Peyer's patch (tissue), 4 donors: ENCODE results near the gene C16orf96. TPM values are rescaled to one million over a fixed set of nuclear protein-coding genes. Genes with fewer than 3 reads are reported as not detected.

ENCODE experiments used
- DNase-seq, 3 donors: peaks; one replicate each; pipeline ENCODE4 v3.0.0-alpha.2; 2017 to 2019
- H3K27ac ChIP-seq, 4 donors: fragments of 200-600 bp; sonication (generic); one replicate each; pipeline ENCODE4 v1.5.1; 2016 to 2019
- H3K27me3 ChIP-seq, 2 donors: fragments of 200-600 bp; sonication (generic); one replicate each; pipeline ENCODE4 v1.5.1; 2019
- H3K36me3 ChIP-seq, 3 donors: fragments of 200-600 bp; sonication (generic); one replicate each; pipeline ENCODE4 v1.5.1; 2016 to 2019
- H3K4me1 ChIP-seq, 4 donors: fragments of 200-600 bp; sonication (generic); one replicate each; pipeline ENCODE4 v1.5.1; 2016 to 2019
- H3K4me3 ChIP-seq, 4 donors: fragments of 200-600 bp; sonication (generic); 1 replicate in 3 of 4; 2 replicates in 1 of 4; pipeline ENCODE4 v1.5.1; 2016 to 2019; ENCODE audit warnings: mild to moderate bottlenecking in 1 of 4
- H3K9me3 ChIP-seq, 4 donors: fragments of 200-600 bp; sonication (generic); one replicate each; pipeline ENCODE4 v1.5.1; 2016 to 2019; ENCODE audit warnings: mild to moderate bottlenecking in 1 of 4
- POLR2A ChIP-seq, 2 donors: fragments of 450-650 bp; IDR thresholded peaks; one replicate each; pipeline ENCODE4 v1.5.1; 2017; ENCODE audit warnings: antibody characterized with exemption in 2 of 2, mild to moderate bottlenecking in 2 of 2, moderate library complexity in 2 of 2
- total RNA-seq, 4 donors: library from RNA; depleted of rRNA; stranded (reverse); fragments of >200 nt; gene quantifications; one replicate each; pipeline ENCODE4 v1.1.0, GENCODE V29; 2016
- TF ChIP-seq, protein P1 (sequence below), 6 experiments: fragments of 450-650 bp in 4 of 6; fragments of 200-600 bp in 2 of 6; sonication (generic) in 1 of 6; IDR thresholded peaks; one replicate each; pipeline ENCODE4 v1.5.1; 2017 to 2019; ENCODE audit warnings: antibody characterized with exemption in 6 of 6, mild to moderate bottlenecking in 3 of 6, moderate library complexity in 1 of 6

C16orf96 gene
- total RNA-seq, 4 donors from 2014 or later = not detected

DNA sequence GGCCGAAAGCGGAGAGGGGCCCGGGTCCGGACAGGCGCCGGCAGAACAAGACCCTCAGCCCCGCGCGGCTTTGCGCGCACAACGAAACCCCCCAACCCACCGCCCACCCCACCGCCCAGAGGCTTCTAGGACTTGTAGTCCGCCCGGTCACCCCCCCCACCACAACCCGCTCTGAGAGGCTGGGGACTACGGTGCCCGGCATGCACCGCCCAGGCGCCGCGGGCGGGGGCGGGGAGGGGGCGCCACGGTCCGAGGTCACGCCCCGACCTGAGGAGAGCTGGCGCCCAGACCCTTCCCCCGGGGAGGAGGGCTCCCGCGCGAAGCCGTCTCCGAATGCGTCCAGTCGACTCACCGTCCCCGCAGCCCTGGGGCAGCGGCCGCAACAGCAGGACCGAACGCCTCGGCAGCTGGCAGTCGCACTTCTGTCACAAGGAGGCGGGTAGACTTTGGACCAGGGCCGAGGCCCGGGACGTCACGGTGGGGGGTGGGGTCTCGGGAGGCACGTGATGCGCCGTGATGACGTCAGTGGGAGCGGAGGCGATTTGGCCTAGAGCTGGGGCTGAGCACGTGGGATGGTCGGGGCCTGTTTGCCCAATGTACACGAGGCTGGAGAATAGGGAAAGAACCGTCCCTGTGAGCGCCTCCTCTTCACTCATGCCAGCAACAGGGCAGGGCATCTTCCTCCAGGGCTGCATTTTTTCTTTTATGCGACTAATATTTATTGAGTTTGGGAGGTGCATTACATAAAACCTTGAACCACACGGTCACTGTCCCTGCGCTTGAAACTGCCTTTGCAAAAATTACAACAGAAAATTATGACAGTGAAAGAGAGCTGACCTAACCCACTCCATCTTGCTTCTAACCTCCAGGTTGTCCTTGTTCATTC lies 17.5 kb upstream of the C16orf96 start, which contains the start of gene CDIP1:
Gene CDIP1 (minus strand): TSS at position 424 of the 886 bp plus-strand sequence. CDS start 24,643 bp downstream, outside the sequence.
- peak; percentile 95 to 98 for TF ChIP-seq POLR2A (IDR thresholded peaks at IDR 0.05)
- TF ChIP-seq, protein P1, sequence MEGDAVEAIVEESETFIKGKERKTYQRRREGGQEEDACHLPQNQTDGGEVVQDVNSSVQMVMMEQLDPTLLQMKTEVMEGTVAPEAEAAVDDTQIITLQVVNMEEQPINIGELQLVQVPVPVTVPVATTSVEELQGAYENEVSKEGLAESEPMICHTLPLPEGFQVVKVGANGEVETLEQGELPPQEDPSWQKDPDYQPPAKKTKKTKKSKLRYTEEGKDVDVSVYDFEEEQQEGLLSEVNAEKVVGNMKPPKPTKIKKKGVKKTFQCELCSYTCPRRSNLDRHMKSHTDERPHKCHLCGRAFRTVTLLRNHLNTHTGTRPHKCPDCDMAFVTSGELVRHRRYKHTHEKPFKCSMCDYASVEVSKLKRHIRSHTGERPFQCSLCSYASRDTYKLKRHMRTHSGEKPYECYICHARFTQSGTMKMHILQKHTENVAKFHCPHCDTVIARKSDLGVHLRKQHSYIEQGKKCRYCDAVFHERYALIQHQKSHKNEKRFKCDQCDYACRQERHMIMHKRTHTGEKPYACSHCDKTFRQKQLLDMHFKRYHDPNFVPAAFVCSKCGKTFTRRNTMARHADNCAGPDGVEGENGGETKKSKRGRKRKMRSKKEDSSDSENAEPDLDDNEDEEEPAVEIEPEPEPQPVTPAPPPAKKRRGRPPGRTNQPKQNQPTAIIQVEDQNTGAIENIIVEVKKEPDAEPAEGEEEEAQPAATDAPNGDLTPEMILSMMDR (IDR thresholded peaks at IDR 0.05) = peak in 3 of 6 experiments; percentile 31 to 43 (median 38)
- peak within 1 kb of the TSS; percentile 84 to 95 (median 93) for H3K27ac ChIP-seq
- H3K4me3 ChIP-seq = peak within 1 kb of the TSS; percentile 79 to 90 (median 84)
- peaks cover 0 to 9% (median 3%) of the 10 kb centered on the region in 4 donors for H3K4me1 ChIP-seq
- DNase-seq = peak; percentile 98 to 99 (median 99)
- peaks cover 0 to 6% (median 0%) of the 10 kb centered on the region in 4 donors for H3K9me3 ChIP-seq
- H3K36me3 ChIP-seq = no peaks in the 10 kb centered on the region
- no peaks in the 10 kb centered on the region for H3K27me3 ChIP-seq

GRCh38 chr16:4539716-4540284 lies 16.3 kb upstream of the C16orf96 start:
- H3K4me1 ChIP-seq = peaks cover 0 to 9% (median 3%) of the 10 kb centered on the region in 4 donors
- no peak overlapping the region for H3K4me3 ChIP-seq
- no peak for TF ChIP-seq POLR2A (IDR thresholded peaks at IDR 0.05)
- TF ChIP-seq, protein P1 (IDR thresholded peaks at IDR 0.05) = no peak
- H3K36me3 ChIP-seq = no peaks in the 10 kb centered on the region
- H3K27me3 ChIP-seq = no peaks in the 10 kb centered on the region
- DNase-seq = no peak
- H3K27ac ChIP-seq = no peak overlapping the region
- H3K9me3 ChIP-seq = peaks cover 0 to 6% (median 0%) of the 10 kb centered on the region in 4 donors

- TF ChIP-seq, protein P1 (IDR thresholded peaks at IDR 0.05) = no peak
- TF ChIP-seq POLR2A (IDR thresholded peaks at IDR 0.05) = no peak
- no peak for DNase-seq
- no peaks in the 10 kb centered on the region for H3K27me3 ChIP-seq
- peaks cover 0 to 8% (median 0%) of the 10 kb centered on the region in 4 donors for H3K4me1 ChIP-seq
- peaks cover 0 to 6% (median 0%) of the 10 kb centered on the region in 4 donors for H3K9me3 ChIP-seq
- no peaks in the 10 kb centered on the region for H3K36me3 ChIP-seq
- no peak overlapping the region for H3K27ac ChIP-seq
- H3K4me3 ChIP-seq = no peak overlapping the region
Measured at GRCh38 chr16:4544473-4544872, 11.7 kb upstream of the C16orf96 start.

GRCh38 chr16:4548124-4548523 lies 8.0 kb upstream of the C16orf96 start:
- no peaks in the 10 kb centered on the region for H3K9me3 ChIP-seq
- no peaks in the 10 kb centered on the region for H3K36me3 ChIP-seq
- DNase-seq = no peak
- no peak overlapping the region for H3K27ac ChIP-seq
- H3K4me1 ChIP-seq = peaks cover 0 to 8% (median 0%) of the 10 kb centered on the region in 4 donors
- TF ChIP-seq, protein P1 (IDR thresholded peaks at IDR 0.05) = no peak
- TF ChIP-seq POLR2A (IDR thresholded peaks at IDR 0.05) = no peak
- no peaks in the 10 kb centered on the region for H3K27me3 ChIP-seq
- no peak overlapping the region for H3K4me3 ChIP-seq

DNA sequence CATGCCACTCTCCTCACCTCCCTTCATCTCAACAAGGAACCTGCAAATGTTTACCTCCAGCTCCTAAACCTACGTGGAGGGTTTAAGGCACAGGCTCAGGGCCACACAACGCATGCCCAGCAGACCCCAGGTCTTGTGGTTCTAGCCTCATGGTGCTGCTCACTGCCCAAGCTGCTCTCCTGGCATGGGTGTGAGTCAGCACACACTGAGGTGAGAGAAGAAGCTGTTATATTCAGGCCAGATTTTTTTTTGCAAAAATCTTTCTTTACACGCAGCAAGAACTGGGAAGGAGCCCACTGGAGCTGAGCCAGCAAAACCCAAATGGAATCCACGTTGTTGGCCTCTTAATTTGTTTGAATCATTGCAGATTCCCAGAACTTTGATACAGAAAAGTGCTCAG lies 5.5 kb upstream of the C16orf96 start:
- H3K4me3 ChIP-seq = no peak overlapping the region
- no peak for TF ChIP-seq POLR2A (IDR thresholded peaks at IDR 0.05)
- TF ChIP-seq, protein P1 (IDR thresholded peaks at IDR 0.05) = no peak
- DNase-seq = no peak

More for the DNA sequence above, 5.5 kb upstream of the C16orf96 start:
- no peaks in the 10 kb centered on the region for H3K9me3 ChIP-seq
- H3K36me3 ChIP-seq = no peaks in the 10 kb centered on the region
- no peaks in the 10 kb centered on the region for H3K27me3 ChIP-seq
- peaks cover 0 to 8% (median 0%) of the 10 kb centered on the region in 4 donors for H3K4me1 ChIP-seq
- H3K27ac ChIP-seq = no peak overlapping the region
